Mesendoderm (in vitro differentiated cells): ENCODE data around the gene SLC40A1.
A peak's percentile ranks its signal among the peaks of the same experiment; 100 is the strongest.

Experiments used
- DNase-seq: peaks from one replicate; pipeline ENCODE4 v3.0.0; 2013
- H2AK5ac ChIP-seq: 2 replicates; pipeline ENCODE4 v1.6.1; 2013; ENCODE audit warnings: low read length, inconsistent platforms
- H2BK120ac ChIP-seq: 2 replicates; pipeline ENCODE4 v1.6.1; 2013; ENCODE audit warnings: low read depth, mild to moderate bottlenecking, low read length, moderate library complexity, mixed read lengths
- H2BK15ac ChIP-seq: replicated peaks from 2 replicates; pipeline ENCODE4 v1.6.1; 2013; ENCODE audit warnings: low read depth, mild to moderate bottlenecking, moderate library complexity
- H2BK5ac ChIP-seq: 2 replicates; pipeline ENCODE4 v1.6.1; 2013; ENCODE audit warnings: low read length, inconsistent platforms
- H3K18ac ChIP-seq: 2 replicates; pipeline ENCODE4 v1.6.1; 2013; ENCODE audit warnings: mild to moderate bottlenecking, low read length, mixed read lengths
- H3K23ac ChIP-seq: one replicate; pipeline ENCODE4 v1.6.1; 2013; ENCODE audit warnings: low read length
- H3K27ac ChIP-seq: 2 replicates; pipeline ENCODE4 v1.5.1; 2013; ENCODE audit warnings: low read depth, mild to moderate bottlenecking, inconsistent platforms, low read length, moderate library complexity
- H3K27me3 ChIP-seq: 2 replicates; pipeline ENCODE4 v1.6.1; 2013; ENCODE audit warnings: low read length, control low read depth, mild to moderate bottlenecking, inconsistent platforms; ENCODE audit not compliant: insufficient read depth, poor library complexity
- H3K36me3 ChIP-seq: 2 replicates; pipeline ENCODE4 v1.6.1; 2013; ENCODE audit warnings: low read length, inconsistent platforms; ENCODE audit not compliant: control insufficient read depth, insufficient read depth
- H3K4ac ChIP-seq: one replicate; pipeline ENCODE4 v1.6.1; 2013; ENCODE audit warnings: low read depth, mild to moderate bottlenecking, low read length, moderate library complexity
- H3K4me1 ChIP-seq: 2 replicates; pipeline ENCODE4 v1.6.1; 2013; ENCODE audit warnings: low read depth, low read length, inconsistent platforms; ENCODE audit not compliant: control insufficient read depth
- H3K4me2 ChIP-seq: 2 replicates; pipeline ENCODE4 v1.6.1; 2013; ENCODE audit warnings: low read length
- H3K4me3 ChIP-seq: 2 replicates; pipeline ENCODE4 v1.5.1; 2013; ENCODE audit warnings: mild to moderate bottlenecking, low read length
- H3K56ac ChIP-seq: one replicate; pipeline ENCODE4 v1.6.1; 2013; ENCODE audit warnings: low read length
- H3K79me1 ChIP-seq: 2 replicates; pipeline ENCODE4 v1.6.1; 2013; ENCODE audit warnings: low read length, inconsistent platforms
- H3K79me2 ChIP-seq: 2 replicates; pipeline ENCODE4 v1.6.1; 2013; ENCODE audit warnings: mild to moderate bottlenecking, low read length; ENCODE audit not compliant: control insufficient read depth, insufficient read depth
- H3K9ac ChIP-seq: 2 replicates; pipeline ENCODE4 v1.6.1; 2013; ENCODE audit warnings: low read length, inconsistent platforms
- H4K5ac ChIP-seq: one replicate; pipeline ENCODE4 v1.6.1; 2013; ENCODE audit warnings: low read length
- H4K8ac ChIP-seq: one replicate; pipeline ENCODE4 v1.6.1; 2013; ENCODE audit warnings: low read depth, mild to moderate bottlenecking, control low read depth, low read length, moderate library complexity
- WGBS: extraction: QIAGEN DNeasy Blood & Tissue Kit; methylation state at CpG from one replicate; pipeline ENCODE4 v1.1.7; 2013; ENCODE audit warnings: low lambda C conversion rate, missing lambda C conversion rate; ENCODE audit not compliant: insufficient coverage; ENCODE audit errors: extremely low coverage; 5-methylcytosine and 5-hydroxymethylcytosine counted together

SLC40A1 gene

GRCh38 chr2:189584686-189585085, 4.1 kb upstream of the SLC40A1 start:
- Histone ChIP-seq H3K27me3 (peaks cover 12% of the 10 kb centered on the region), H2AK5ac (no peak overlapping the region), H2BK120ac (no peak overlapping the region), H2BK5ac (no peak overlapping the region), H3K36me3 (no peaks in the 10 kb centered on the region), H3K4ac (no peak overlapping the region), H3K56ac (no peak overlapping the region), H2BK15ac (no peak overlapping the region), H4K8ac (no peak overlapping the region), H3K9ac (no peak overlapping the region), H3K79me2 (no peaks in the 10 kb centered on the region), H3K4me3 (no peak overlapping the region), H3K79me1 (no peaks in the 10 kb centered on the region), H3K4me1 (peaks cover 2% of the 10 kb centered on the region), H3K18ac (no peak overlapping the region), H4K5ac (no peak overlapping the region), H3K27ac (no peak overlapping the region), H3K23ac (no peak overlapping the region), H3K4me2 (no peak overlapping the region)
- no peak for DNase-seq

GRCh38 chr2:189583227-189584198, 2.9 kb upstream of the SLC40A1 start:
- Histone ChIP-seq H3K27ac (no peak overlapping the region), H3K79me1 (no peaks in the 10 kb centered on the region), H3K9ac (no peak overlapping the region), H3K79me2 (no peaks in the 10 kb centered on the region), H3K4ac (no peak overlapping the region), H2BK15ac (no peak overlapping the region), H3K4me1 (peaks cover 2% of the 10 kb centered on the region), H4K8ac (no peak overlapping the region), H2BK5ac (no peak overlapping the region), H3K56ac (no peak overlapping the region), H4K5ac (no peak overlapping the region), H3K27me3 (peaks cover 14% of the 10 kb centered on the region), H2BK120ac (no peak overlapping the region), H3K23ac (no peak overlapping the region), H3K18ac (no peak overlapping the region), H2AK5ac (no peak overlapping the region), H3K4me2 (no peak overlapping the region), H3K4me3 (no peak overlapping the region), H3K36me3 (no peaks in the 10 kb centered on the region)
- WGBS, result no CpG with 5 or more reads among the region's 5 CpGs
- DNase-seq, result no peak

DNA sequence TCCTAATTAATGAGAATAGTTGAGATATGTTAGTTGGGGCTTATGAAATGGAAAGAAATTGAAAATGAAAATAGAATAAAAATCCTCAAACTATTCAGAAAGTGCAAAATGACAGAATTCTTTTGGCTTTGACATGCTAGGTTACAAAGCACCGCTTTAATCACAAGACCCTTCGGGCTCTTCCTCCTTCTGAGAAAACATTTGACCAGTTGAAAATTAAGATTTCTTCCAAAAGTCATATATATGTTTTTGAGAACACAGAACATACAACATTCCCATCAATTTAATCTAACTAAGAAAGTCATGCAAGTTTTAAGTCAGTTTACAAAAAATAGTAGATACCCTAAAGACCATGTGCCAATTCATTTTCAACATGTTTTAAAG, 2.2 kb upstream of the SLC40A1 start:
- no CpG with 5 or more reads among the region's 2 CpGs for WGBS
- Histone ChIP-seq H2AK5ac (no peak overlapping the region), H2BK15ac (no peak overlapping the region), H3K4ac (no peak overlapping the region), H3K27ac (no peak overlapping the region), H3K27me3 (peaks cover 18% of the 10 kb centered on the region), H4K8ac (no peak overlapping the region), H2BK120ac (no peak overlapping the region), H3K36me3 (no peaks in the 10 kb centered on the region), H3K9ac (no peak overlapping the region), H3K79me1 (no peaks in the 10 kb centered on the region), H3K4me2 (no peak overlapping the region), H3K4me3 (no peak overlapping the region), H3K56ac (no peak overlapping the region), H3K4me1 (peaks cover 2% of the 10 kb centered on the region), H3K79me2 (no peaks in the 10 kb centered on the region), H3K18ac (no peak overlapping the region), H4K5ac (no peak overlapping the region), H2BK5ac (no peak overlapping the region), H3K23ac (no peak overlapping the region)
- DNase-seq, result no peak

- Histone ChIP-seq H4K5ac (no peak overlapping the region), H3K27me3 (peaks cover 19% of the 10 kb centered on the region), H3K79me2 (no peaks in the 10 kb centered on the region), H3K27ac (no peak overlapping the region), H2BK5ac (no peak overlapping the region), H3K4me1 (peaks cover 2% of the 10 kb centered on the region), H4K8ac (no peak overlapping the region), H3K79me1 (no peaks in the 10 kb centered on the region), H3K36me3 (no peaks in the 10 kb centered on the region), H3K56ac (no peak overlapping the region), H3K9ac (no peak overlapping the region), H2BK120ac (no peak overlapping the region), H3K23ac (no peak overlapping the region), H3K4me2 (no peak overlapping the region), H3K4ac (no peak overlapping the region), H3K4me3 (no peak overlapping the region), H2AK5ac (no peak overlapping the region), H3K18ac (no peak overlapping the region), H2BK15ac (no peak overlapping the region)
- DNase-seq, result no peak
- WGBS, result no CpG with 5 or more reads among the region's 6 CpGs
These were observed 1.7 kb upstream of the SLC40A1 start for GRCh38 chr2:189582140-189582808.

GRCh38 chr2:189581354-189582139, 961 bp upstream of the SLC40A1 start:
- peaks cover 19% of the 10 kb centered on the region for H3K27me3 ChIP-seq
- no peak overlapping the region for H2BK120ac ChIP-seq
- no peak overlapping the region for H3K9ac ChIP-seq
- no peak overlapping the region for H3K27ac ChIP-seq
- H3K4me2 ChIP-seq, result peak overlapping the region; percentile 75
- no peak overlapping the region for H3K23ac ChIP-seq
- no peak overlapping the region for H4K5ac ChIP-seq
- no peak overlapping the region for H4K8ac ChIP-seq
- peaks cover 5% of the 10 kb centered on the region for H3K4me1 ChIP-seq
- no peak overlapping the region for H3K4me3 ChIP-seq
- H2BK5ac ChIP-seq, result no peak overlapping the region
- WGBS, result no CpG with 5 or more reads among the region's 22 CpGs
- no peak overlapping the region for H2BK15ac ChIP-seq
- H2AK5ac ChIP-seq, result no peak overlapping the region
- peak; percentile 68 for DNase-seq
- no peak overlapping the region for H3K4ac ChIP-seq
- no peak overlapping the region for H3K18ac ChIP-seq
- no peaks in the 10 kb centered on the region for H3K36me3 ChIP-seq
- H3K79me1 ChIP-seq, result no peaks in the 10 kb centered on the region
- no peak overlapping the region for H3K56ac ChIP-seq
- no peaks in the 10 kb centered on the region for H3K79me2 ChIP-seq
